ENCODE measurements around the gene FAM13A.
A peak's percentile ranks its signal among the peaks of the same experiment; 100 is the strongest.

Gene FAM13A

DNA sequence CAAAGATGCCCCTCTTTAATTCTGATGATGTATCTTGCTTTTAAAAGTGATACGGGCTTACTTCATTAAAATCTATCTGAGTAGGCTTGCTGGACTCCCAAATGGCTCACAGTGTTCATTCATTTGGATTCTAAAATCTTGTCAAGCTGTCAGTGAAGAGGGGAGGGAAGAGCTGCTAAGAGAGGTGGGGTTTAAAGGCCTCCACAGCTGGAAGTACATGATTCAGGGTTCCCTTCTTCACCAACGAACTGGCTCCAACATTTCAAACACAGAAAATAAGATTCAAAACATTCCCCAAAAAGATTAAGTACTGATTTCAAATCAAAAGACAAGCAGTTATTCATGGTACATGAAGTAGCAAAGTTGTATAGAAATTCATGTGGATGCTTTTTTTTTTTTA lies 226.4 kb downstream of the FAM13A start:
- DNase-seq: no peak

DNA sequence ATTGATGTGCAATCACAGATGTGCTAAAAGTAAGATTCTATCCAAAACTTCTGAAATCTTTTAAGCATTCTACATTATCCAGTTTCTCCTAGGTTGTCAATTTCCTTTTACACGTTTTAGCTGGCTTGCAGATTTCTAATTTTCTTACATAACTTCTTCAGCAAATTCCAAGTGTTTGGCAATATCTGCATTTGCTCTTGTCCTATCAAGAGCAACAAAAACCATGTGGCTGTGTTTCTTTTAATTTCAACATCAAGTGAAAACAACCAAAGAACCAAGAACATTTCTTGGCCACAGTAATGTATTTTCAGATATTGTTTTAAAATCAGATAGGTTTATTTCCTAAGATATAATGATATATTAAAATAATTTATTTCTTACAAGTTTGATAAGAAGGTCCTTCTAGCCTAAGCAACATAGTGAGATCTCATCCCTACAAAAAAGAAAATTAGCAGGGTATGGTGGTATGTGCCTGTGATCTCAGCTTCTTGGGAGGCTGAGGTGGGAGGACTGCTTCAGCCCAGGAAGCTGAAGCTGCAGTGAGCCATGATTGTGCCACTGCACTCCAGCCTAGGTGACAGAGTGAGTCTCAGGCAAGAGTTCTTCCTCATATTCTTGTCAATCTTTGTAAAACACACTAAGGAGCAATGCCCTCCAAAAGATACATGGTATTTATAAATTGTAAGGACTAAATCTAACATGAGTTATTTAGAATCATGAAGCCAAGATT lies 228.0 kb downstream of the FAM13A start:
- no peak for DNase-seq

DNA sequence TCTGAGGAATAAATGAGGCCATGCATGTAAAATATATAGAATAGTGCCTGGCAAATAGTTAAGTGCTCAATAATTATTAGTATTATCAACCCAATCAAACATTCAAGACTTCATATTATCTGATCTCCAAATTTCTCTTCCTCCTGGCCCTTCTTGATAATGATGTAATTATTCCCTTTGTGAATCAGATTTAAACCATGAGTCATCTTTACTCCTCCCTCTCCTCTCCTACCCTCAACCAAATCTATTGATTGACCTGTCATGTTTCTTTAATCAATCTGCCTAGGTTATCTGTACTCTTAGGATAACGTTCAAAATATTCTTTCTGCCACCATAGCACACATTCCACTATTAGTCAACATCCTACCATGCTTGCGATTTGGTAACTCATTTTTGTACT lies 229.5 kb downstream of the FAM13A start:
- DNase-seq: no peak

DNA sequence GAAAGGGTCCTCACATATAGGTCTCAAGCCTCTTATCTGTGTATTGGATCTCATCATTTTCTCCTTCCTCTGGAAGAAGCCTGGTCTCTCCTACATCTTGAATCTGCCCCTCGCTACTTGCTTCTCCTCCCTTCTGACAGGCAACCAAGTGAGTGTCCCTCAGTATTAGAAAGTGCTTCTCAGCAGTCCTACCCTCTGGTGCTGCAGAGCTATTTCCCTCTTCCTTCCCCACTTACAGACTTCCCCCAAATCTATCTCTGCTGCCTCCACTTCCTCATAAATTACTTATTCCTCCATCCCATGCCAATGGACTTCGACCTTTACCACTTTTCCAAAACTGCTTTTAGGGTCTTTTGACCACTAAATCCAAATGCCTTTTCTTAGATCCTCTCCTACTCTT lies 230.2 kb downstream of the FAM13A start:
- no peak for DNase-seq

DNA sequence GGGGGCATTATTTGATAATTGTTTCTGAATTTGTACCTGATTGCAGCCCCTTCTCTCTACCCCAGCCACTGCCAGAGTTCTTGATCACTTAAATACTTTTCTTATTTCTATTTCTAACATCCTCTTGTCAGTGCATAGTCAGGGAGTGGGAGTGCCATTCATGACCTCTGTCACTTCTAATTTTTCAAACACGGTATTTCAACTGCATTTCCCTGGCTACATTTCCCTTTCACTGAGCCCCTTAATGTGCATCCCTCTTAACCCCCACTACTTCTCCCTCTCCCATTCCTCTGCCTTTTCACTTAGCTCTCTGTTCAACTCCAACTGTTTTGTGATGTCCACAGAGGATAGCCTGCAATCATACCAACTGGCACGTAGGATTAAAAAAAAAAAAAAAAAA lies 231.1 kb downstream of the FAM13A start:
- DNase-seq: no peak

DNA sequence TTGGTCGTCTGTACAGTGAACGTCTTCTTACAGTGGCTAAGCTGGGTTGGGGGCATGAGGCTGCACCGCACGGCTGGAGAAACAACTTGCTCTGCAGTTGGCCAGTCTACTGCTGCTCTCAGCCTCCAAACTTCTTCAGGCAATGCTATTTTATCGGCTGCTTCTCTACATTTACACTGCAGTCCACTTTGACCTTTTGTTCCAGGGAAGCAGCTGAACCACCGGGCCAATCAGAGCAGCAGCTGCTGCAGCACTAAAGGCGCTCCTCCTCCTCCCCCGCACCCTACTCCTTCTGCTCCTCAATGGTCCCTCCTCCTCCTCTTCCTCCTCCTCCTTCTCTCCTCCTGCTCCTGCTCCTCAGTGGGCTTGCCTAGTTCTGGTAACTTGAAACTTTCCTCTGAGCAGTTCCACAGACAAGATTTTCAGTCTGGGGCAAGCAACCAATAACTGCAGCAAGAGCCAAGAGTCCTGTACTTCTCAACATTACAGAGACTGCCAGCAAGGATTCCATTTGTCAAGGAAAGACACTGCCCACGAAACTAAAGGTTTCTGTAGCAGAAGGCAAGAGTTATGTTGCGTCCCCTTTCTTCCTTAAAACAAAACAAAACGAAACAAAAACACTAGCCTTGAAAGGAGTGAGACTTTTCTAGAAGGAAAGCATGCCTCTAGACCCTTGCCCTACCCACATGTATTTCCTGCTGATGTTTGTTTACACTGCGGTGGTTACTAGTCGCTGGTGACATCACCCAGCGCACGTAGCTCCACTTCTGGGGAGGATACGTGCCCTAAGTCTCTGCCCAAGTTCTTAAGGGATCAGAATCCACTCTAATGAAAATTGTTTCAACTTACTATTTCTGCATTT lies 233.7 kb downstream of the FAM13A start:
- peak; percentile 64 for DNase-seq

DNA sequence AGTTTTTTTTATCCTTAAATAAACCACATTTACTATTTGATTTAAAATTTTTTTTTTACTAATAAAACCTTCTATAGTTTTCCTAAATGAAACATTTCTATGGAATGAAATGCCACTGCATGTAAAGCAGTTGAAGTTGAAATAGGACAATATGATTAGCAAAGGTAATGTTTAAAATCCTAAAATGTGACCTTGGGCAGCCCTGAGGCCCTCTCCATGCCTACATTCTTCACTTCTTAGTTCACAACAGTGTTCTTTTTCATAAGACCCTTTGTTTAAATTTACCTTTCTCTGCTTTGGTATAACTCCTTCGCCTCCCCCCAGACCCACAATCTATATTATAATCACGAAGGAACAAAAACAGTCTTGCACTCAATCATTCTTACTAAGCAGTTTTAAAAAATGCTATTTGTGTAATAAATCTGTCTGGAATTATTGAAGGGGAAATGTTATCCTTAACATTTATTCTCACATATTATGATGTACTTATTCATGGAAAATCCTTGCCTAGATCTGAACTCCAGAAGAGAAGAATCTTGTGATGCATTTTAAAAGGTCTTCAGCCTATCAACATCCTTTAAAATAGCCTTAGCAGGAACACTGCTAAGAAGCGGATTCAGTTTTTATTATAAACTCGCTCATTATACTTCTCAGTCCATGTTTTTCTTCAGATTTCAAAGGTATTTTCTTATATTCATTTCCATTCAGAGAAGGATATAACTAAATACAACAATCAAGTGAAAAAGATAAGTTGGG lies 234.8 kb downstream of the FAM13A start:
- DNase-seq: no peak

DNA sequence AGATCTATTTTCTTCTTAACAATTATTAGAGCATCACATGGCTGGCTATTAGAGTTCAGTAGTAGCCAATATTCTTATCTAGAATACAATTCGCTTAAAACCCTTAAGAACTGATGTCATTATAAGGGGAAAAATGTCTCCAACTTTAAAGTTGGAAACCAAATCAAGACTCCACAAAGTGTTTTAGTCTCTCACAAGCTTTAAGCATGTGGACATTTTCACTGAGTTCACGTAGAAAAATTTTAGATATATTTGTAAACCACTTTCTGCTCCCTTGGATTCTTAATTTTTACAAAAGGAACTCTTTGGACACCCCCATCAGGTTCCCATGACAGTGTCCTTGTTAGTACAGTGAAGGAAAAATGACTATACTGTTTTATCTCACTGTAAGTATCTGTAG lies 235.5 kb downstream of the FAM13A start:
- DNase-seq: no peak

DNA sequence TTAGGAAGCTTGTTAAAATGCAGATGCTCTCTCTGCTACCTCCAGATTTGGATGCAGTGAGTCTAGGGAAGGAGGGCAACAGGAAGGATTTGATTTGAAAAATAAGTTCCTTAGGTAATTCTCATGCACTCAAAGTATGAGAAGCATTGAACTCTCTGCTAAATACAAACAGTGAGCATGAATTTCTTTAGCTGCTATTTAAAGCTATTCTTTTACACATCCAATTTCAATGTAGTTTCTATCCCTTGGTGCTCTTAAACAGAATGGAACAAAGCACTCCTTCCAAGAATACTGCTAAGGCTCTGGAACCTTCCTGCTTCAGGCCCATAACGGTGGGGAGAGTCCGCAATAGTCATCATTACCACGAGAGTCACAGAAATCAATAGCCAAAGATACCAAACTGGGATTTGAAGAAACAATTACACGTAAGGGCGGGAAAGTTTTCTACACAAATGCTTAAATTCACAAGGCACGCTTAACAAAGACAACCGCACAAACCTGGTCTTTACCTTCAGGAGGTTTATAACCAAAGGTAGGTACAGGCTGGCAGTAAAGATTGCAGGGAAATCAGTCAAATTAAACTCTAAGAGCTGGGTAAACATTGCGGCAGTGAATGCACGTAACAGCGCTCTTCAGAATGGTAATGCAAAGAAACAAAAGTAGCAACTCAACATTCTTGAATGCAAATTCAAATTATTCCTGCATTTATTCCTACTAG lies 236.1 kb downstream of the FAM13A start:
- no peak for DNase-seq

DNA sequence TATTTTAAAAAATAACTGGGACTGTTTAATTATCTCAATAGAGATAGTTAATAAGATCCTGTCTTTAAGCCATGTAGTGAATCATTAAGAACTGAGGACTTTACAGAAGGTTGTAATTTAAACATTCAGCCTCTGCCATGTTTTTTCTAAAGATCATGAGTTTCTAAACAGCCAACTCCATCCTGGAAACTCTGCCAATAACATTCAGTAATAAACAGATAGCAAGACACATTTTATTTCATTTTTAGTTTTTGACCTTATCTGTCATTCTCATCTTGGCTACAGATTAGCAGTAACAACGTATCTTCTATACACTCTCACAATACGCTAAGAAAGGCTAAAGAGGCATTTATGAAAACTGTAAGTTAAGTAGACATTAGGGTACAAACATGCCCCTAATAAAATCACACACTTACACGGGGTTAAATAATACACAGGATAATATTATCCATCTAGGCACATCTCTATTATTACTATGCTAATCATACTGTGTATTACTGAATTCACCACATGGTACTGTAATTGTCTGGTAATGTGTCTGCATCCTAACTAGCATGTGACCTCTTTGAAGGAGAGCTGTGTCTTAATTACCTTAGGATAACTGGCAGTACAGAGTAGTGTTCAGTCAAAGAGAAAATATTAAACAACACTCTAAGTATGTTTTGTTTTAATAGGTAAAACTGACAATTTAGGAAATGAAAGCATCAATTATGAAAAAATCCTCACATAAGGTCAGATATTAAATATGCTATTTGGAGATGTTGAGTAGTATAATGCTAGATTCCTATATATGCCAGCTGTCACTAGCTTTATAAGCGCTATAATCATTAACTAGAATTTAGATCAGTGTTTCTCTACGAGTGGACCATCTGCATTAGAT lies 236.9 kb downstream of the FAM13A start:
- no peak for DNase-seq

DNA sequence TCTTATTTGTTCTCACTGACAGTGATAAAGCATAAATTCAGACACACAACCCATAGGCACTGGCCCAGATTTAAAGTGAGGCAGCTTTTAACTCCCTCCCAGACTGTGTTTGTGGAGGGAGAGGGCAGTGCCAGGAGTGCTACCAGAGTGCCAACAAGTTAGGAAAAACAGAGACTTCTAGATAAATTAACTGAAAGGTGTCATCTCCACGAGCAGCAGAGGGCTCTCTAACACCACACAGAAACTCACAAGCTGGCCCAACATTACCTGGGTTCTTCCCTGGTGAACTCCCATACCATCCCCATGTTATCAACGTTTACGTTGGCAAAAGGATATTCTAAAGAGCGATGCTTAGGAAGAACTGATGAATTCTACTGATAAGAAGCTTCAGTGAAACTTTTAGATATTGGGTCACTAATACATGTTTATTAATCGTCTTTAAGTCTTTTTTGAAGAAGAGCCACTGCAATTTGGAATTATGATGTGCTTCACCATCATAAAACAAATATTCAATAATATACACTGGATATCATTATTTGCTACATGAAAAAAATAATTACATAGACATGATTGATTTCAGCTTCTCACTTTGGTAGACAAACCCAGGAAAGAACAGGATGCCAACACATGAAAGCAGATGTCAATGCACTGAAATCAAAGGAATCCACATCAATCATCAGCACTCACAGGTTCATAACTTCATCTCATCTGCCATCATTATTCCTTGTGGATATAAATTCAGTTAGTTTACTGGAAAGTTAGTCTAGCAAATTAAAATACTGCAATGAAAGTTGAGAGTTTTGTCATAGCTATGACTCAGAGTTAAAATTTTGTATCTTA lies 238.1 kb downstream of the FAM13A start:
- DNase-seq: no peak

DNA sequence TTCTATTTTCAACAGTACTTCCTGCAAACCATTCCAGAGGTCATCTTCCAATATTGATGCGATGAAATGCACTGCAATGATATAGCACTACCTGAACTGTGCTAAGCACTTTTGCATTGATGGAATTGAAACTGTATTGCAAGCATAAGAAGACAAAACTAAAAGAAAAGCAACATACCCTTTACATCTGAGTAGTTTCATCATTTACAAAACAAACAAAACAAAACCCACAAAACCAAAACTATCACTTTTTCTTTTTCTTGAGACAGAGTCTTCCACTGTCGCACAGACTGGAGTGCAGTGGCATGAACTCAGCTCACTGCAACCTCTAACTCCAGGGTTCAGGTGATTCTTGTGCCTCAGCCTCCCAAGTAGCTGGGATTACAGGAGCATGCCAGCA lies 239.2 kb downstream of the FAM13A start:
- no peak for DNase-seq

DNA sequence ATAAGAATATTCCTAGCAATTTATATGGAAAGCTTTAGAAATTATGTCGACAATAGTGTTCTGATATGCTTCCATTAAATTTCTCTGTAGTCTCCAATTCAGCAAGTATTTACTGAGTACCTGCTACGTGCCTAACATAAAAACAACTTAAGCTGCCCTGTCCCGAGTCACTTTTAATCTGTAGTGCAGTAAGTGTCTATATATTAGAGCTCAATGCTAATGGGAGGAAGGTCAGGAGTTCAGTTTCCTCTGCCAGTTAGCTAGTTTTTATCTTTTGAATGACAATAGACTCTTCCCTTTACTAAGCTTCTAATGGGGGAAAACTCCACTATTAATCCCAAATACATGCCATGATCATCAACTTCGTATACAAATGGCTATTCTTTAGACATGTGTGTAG lies 240.6 kb downstream of the FAM13A start:
- DNase-seq: no peak

DNA sequence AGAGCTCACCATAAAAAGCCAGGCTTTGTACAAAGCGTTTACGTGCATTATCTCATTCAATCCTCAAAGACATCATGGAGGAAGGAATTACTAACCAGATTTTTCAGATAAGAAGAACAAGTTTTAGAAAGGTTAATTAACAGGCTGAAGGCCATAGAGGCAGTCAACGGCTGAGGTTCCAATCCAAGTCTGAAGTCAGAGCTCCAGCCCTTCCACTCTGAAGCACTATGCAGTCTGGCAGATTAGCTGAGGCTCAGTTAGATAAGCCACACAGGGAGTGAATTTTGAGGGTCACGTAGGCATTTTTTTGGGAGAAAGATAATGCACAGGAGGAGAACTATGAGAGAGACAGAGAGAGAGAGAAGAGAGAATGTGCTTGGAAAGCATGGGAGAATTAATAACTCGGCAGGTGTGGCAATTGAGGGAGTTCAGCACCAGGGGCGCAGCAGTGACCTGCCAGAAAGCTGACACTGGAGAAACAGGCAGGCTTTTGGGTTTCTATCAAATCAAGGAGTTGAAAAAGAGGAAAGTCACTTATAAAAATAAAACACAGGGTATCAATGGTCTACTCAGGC lies 242.9 kb downstream of the FAM13A start:
- no peak for DNase-seq

DNA sequence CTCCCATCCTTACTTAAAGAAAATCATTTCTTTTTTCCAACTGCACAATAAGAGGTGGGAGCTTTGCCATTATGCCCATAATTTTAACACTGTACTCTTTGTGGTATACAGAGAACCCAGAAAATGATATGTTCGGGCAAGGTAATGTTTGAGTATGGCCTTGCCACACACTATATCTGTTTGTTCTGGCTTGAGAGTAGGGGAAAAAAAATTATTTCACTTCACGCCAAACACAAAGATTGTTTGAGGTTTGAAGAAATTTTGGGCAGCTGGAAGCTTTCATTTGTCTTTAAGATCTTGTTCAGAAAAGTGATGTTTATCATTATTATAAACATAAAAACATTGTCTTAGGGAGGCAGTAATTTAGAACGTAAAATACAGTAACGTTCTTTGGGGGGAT lies 244.0 kb downstream of the FAM13A start:
- DNase-seq: no peak

DNA sequence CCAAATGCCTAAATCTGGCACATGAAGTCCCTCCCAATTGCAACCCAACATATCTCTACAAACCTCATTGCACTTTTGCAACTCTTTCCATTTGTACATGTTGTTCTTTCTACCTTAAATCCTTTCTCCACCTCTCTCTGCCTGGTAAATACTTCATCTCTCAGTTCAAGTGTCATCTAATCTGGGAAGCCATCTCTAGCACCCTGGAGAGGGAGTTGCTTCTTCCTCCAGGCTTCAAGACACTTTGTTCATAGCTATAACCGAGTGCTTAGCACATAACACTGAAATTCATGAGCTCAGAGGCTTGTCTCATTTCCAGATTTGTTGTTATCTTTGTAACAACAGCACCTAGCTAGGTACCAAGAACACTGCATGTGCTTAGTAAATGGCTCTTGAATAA lies 244.6 kb downstream of the FAM13A start:
- no peak for DNase-seq

DNA sequence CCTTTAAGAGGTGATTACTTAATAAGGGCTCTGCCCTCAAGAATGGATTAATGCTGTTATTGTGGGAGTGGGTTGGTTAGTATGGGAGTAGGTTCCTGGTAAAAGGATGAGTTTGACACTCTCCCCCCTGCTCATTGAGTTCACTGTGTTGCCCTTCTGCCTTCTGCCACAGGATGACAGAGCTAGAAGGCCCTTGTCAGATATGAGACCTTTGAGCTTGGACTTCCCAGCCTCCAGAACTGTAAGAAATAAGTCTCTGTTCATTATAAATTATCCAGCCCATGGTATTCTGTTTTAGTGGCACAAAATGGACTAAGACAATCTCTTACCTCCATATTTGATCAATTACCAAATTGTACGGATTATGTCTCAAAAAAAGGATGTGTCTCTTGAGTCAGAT lies 245.1 kb downstream of the FAM13A start:
- DNase-seq: no peak

DNA sequence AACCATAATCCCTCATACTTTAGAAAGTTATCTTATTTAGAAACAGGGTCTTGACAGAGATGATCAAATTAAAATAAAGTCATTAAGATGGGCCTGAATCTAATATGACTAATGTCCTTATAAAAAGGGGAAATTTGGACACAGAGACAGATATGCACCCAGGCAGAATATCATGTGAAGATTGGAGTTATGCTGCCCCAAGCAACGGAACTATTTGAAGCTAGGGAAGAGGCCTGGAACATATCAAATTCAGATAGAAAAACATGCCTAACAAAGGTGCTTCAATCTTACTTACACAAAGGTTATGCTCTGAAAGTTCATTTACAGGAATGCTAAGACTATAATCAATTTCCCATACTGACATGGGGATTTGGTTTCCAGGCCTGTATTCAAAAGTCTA lies 246.7 kb downstream of the FAM13A start:
- no peak for DNase-seq

DNA sequence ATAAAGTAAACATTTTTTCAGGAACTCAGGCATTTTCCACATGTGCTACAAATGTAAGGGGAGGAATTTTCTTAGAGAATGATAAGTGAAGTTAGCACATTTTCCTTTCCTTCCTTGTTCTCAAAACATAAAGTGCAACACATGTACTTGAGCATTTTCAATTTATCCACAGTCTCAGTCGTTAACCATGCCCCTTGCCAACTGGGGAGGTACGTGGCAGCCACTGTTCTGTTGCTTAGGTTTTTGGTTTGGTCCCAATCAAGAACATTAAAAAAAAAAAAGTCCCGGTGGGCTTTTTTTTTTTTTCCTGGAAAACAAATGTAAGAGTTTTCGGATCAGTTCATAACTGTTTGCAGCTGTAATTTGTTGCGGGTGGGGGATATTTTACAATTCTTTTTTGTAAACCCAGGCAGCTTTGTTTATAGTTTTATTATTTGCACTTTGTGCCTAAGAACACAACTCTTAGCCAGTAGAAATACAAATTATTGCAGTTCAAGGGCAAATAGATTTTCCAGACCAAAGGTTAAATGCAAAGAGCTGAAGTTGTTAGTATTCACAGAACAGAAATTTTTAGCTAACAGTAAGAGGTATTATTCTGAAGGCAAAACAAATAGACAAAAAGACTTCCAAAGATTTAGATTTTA lies 247.3 kb downstream of the FAM13A start:
- DNase-seq: no peak

DNA sequence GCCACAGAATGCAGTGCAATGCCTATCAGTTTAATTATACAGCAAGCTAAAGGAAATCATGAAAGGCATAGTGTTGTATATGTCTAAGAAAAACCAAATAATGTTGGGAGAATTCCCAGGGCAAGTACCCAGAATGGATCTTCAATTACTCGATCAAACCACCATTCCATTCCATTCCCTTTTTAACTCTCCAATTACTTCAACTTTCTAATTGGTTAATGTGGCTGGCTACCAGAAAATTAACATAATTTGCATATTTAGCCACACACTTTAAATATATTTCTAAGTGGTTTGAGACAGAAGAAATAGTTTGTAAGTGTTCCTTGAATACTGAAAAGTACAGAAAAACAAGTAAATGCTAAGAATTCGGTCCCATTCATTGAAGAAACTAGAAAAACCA lies 247.9 kb downstream of the FAM13A start:
- no peak for DNase-seq

All from activated CD8-positive, alpha-beta memory T cell treated with anti-CD3 and anti-CD28 coated beads for 24 hours (primary cell).